AG04449 (cell line): Measurements from ENCODE around the gene AGRP.

Source experiments
- CTCF ChIA-PET: fragments of 350-600 bp; formaldehyde crosslinking; extraction: SDS; loops from one replicate; lab custom pipeline; 2021; ENCODE audit warnings: antibody characterized with exemption; lab: Yijun Ruan, JAX
- POLR2A ChIA-PET: fragments of 400-600, 350-600 bp; formaldehyde crosslinking; extraction: SDS; loops from one replicate; lab custom pipeline; 2020; ENCODE audit warnings: antibody characterized with exemption, inconsistent platforms; lab: Yijun Ruan, JAX
- DNase-seq: peaks from one replicate; pipeline ENCODE4 v3.0.0-alpha.2; 2010; ENCODE audit warnings: low read depth, low spot score
- H3K4me3 ChIP-seq: 2 replicates; pipeline ENCODE4 v1.5.1; 2011; ENCODE audit warnings: low read depth, mild to moderate bottlenecking, control low read depth, low read length
- TF ChIP-seq, protein P1 (sequence below): IDR thresholded peaks from one replicate; pipeline ENCODE4 v1.5.1; 2011; ENCODE audit warnings: mild to moderate bottlenecking, moderate library complexity, low read length, control low read depth, inconsistent platforms; ENCODE audit not compliant: insufficient read depth; ENCODE audit errors: missing control alignments

Gene AGRP

DNA sequence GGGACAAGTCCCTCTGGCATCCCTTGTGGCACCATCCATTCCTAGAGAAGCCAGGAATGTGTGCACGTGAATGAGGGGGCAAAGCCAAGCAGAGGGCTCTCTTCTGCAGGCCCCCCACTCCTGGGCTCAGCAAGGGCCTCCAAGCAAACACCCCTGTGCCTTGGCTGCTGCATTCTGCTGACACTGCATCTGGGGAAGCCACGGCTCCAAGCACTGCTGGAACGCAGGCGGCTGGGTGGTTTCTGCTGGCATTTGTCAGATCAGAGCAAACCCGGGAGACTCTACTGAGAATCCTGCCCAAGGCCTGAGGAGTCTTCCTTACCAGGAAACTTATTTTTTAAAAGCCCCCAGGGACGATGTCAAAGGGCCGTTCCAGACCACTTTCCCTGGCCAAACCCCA is 25.7 kb downstream of the AGRP start:
- no peak overlapping the region for H3K4me3 ChIP-seq
- ChIA-PET CTCF (interaction anchor here (1.1 to 2.5 kb wide), 4 partner anchors 10 to 29 kb away, joined by 3 to 10 read pairs (median 7); no protein-coding TSS in a partner anchor), POLR2A (no interaction called here)
- TF ChIP-seq, protein P1, sequence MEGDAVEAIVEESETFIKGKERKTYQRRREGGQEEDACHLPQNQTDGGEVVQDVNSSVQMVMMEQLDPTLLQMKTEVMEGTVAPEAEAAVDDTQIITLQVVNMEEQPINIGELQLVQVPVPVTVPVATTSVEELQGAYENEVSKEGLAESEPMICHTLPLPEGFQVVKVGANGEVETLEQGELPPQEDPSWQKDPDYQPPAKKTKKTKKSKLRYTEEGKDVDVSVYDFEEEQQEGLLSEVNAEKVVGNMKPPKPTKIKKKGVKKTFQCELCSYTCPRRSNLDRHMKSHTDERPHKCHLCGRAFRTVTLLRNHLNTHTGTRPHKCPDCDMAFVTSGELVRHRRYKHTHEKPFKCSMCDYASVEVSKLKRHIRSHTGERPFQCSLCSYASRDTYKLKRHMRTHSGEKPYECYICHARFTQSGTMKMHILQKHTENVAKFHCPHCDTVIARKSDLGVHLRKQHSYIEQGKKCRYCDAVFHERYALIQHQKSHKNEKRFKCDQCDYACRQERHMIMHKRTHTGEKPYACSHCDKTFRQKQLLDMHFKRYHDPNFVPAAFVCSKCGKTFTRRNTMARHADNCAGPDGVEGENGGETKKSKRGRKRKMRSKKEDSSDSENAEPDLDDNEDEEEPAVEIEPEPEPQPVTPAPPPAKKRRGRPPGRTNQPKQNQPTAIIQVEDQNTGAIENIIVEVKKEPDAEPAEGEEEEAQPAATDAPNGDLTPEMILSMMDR, result no peak
- DNase-seq, result no peak

DNA sequence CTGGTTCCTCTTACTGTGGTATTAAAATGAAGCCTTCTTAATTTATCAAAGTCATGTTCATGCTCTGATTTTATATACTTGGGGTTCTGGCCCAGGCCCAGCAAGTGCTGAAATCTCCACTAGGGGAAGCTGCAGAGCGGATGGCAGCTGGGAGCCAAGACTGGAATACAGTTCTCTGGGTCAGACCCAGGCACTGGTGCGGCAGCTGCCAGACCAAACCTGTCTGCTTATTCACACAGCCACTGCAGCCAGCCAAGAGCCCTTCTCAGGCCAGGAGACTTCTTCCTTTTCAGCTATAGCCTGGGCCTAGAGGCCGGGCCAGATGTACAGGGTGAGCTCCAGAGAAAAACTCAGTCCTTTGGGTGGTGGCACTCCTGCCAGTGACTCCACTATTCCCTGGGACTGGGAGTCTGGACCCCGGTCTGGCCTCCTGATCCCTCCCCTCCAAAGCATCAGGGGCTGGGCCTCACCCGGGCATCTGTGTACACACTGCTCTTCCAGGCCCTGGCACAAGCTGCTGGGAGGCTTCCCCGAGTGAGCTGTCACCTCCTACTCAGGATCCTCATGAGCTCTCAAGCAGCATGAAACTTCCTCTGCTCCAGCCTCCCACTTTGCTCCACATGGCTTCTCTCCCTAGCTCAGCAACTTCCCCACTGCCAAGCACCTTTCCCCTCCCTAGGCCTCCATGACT is 26.8 kb downstream of the AGRP start:
- TF ChIP-seq, protein P1, result peak; percentile 21
- no peak overlapping the region for H3K4me3 ChIP-seq
- CTCF ChIA-PET, result interaction anchor here (0.7 to 5.0 kb wide), 8 partner anchors 10 to 196 kb away, joined by 3 to 36 read pairs (median 4); partner anchors contain the start of gene HSD11B2
- no peak for DNase-seq
- POLR2A ChIA-PET, result interaction anchor here (1.1 kb wide), 1 partner anchor 13 kb away, joined by 3 read pairs; no protein-coding TSS in a partner anchor

DNA sequence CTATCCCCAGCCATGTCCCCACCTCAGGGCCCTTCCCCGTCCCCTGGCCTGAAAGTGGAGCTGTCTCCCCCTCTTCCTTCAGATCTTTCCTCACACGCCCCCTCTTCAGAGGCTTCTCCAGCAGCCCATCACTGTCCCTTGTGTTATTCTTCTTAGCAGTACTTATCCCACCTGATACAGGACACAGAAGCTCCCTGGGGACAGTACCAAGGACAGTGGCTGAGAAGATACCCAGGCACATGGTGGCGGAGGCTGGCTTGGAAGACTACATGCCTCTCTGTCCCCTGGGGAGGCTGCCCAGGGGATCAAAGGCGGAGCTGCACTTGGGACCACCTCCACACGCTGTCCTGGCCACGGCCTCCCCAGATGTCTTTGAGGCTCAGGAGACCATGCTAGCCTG is 28.5 kb downstream of the AGRP start:
- ChIA-PET POLR2A (no interaction called here), CTCF (interaction anchor here (0.6 to 5.0 kb wide), 9 partner anchors 8 to 194 kb away, joined by 3 to 36 read pairs (median 4); partner anchors contain the start of gene ZDHHC1)
- H3K4me3 ChIP-seq, result no peak overlapping the region
- TF ChIP-seq, protein P1, result no peak
- DNase-seq, result no peak

DNA sequence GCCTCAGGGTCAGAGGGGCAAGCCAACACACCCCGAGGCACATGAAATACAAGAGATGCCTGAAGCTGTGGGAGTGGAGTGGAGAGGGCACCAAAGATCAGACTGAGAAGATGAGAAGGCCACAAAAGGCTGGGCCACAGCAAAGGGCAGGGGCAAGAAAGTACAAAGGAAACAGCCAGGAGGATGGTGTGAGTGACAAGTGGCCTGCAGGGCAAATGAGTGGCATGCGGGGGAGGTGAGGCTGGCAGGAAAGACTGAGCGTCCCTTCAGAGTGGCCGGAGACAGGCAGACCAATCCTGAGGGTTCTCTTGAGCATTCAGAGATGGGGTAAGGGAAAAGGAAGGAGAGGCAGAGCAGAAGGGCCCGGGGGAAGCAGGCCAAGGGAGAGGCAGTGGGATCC is 29.2 kb downstream of the AGRP start:
- POLR2A ChIA-PET, result no interaction called here
- CTCF ChIA-PET, result interaction anchor here (1.1 to 5.0 kb wide), 4 partner anchors 8 to 26 kb away, joined by 3 to 36 read pairs (median 19); no protein-coding TSS in a partner anchor
- no peak for DNase-seq

DNA sequence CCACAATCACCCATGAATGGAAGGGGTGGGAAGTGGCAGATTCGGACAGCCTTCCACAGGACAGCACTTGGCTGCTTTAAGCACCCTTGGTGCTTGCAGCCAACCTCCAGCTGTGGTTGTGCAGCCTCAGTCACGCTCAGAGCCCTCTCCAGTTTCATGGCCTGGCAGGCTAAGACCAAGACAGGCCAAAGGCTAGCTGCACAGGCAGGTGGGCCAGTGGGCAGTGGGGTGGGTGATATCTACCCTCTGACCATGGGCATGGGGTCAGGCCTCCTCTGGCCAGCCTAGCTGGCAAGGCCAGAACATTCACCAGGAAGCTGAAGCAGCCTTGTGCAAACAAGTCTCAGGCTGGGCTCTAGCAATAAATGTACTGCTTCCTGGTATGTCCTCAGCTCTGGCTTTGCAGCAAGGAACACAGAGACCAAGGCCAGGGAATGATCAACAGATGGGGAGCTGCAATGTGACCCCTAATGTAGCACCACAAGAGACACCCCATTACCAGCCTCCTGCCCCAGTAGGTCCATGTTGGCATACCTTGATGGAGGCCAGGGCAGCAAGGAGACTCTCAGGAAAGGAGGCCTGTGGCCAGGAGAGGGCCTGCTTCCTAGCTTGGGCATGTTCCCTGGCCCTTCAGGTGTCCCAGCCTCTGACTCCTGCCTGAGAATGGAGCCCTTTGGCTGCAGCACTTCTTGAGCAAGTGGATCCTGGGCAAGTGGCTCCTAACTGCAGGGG is 31.5 kb downstream of the AGRP start:
- DNase-seq, result no peak
- CTCF ChIA-PET, result interaction anchor here (0.8 to 5.0 kb wide), 9 partner anchors 10 to 191 kb away, joined by 3 to 29 read pairs (median 4); partner anchors contain the start of gene ZDHHC1

More for the DNA sequence above, 29.2 kb downstream of the AGRP start:
- TF ChIP-seq, protein P1, result no peak
- no peak overlapping the region for H3K4me3 ChIP-seq

More for the DNA sequence above, 31.5 kb downstream of the AGRP start:
- TF ChIP-seq, protein P1, result no peak
- POLR2A ChIA-PET, result no interaction called here
- H3K4me3 ChIP-seq, result no peak overlapping the region
